Mesothelial cell of epicardium (in vitro differentiated cells): ENCODE results near the gene SSBP3. TPM values are rescaled to one million over a fixed set of nuclear protein-coding genes. Genes with fewer than 3 reads are reported as not detected.

Source experiments
- DNase-seq, 2 experiments: peaks; one replicate each; pipeline ENCODE4 v3.0.0; 2021; ENCODE audit warnings: low spot score in 2 of 2; ENCODE audit not compliant: unreplicated experiment in 2 of 2
- H3K27ac Mint-ChIP-seq: 2 replicates; pipeline ENCODE4 v1.8.0; 2021; ENCODE audit warnings: mixed read lengths
- H3K27me3 Mint-ChIP-seq: 2 replicates; pipeline ENCODE4 v1.8.0; 2021; ENCODE audit warnings: low read depth, mixed read lengths
- H3K36me3 Mint-ChIP-seq: 2 replicates; pipeline ENCODE4 v1.8.0; 2021; ENCODE audit warnings: mixed read lengths
- H3K4me1 Mint-ChIP-seq: 2 replicates; pipeline ENCODE4 v1.8.0; 2021; ENCODE audit warnings: mixed read lengths
- H3K4me3 Mint-ChIP-seq: 2 replicates; pipeline ENCODE4 v1.8.0; 2021; ENCODE audit warnings: mild to moderate bottlenecking, moderate library complexity, mixed read lengths
- H3K9me3 Mint-ChIP-seq: 2 replicates; pipeline ENCODE4 v1.8.0; 2021; ENCODE audit warnings: mixed read lengths
- total RNA-seq: library from RNA; stranded (reverse); gene quantifications from 3 replicates; pipeline ENCODE4 v1.2.1, GENCODE V29; 2021
- TF ChIP-seq, protein P1 (sequence below): fragments of 200-600 bp; sonication (generic); IDR thresholded peaks from one replicate; pipeline ENCODE4 v1.5.0; 2021; ENCODE audit warnings: antibody characterized with exemption; ENCODE audit not compliant: unreplicated experiment

The SSBP3 gene
- total RNA-seq, 1 donor from 2014 or later: 172 TPM

DNA sequence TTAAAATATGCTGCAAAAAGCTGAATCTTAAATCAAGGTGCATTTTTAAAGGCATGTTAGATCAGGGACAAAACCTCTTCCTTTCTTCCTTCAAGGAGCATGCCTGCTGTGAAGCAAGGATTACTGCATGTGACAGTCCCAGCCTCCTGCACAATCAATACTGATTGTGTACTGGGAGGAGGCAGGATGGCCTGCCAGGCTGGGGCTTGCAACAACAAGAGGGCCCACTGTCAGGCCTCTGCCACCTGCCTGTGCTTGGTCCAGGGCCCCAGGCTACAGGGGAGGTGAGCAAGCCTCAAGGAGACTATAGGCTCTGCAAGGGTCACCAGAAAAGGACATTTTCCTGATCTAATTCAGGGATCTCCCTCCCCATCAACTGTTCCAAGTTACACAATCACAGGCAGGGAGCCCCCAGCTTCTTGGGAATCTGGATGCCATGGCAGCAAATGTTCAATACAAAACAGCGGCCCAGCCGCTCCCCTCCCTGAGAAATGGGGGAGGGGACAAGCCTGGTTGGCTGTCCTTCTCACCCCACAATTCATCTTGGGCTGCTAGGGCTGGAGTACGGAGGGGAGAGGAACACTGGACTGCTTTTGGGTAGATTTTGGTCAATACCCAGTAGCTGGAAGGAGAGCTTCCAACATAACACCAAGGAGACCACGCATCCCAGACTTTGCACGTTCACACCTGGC, 76.7 kb downstream of the SSBP3 start:
- peak overlapping the region; percentile 76 for H3K27ac Mint-ChIP-seq
- H3K4me1 Mint-ChIP-seq: peaks cover 77% of the 10 kb centered on the region
- no peaks in the 10 kb centered on the region for H3K27me3 Mint-ChIP-seq
- TF ChIP-seq, protein P1, sequence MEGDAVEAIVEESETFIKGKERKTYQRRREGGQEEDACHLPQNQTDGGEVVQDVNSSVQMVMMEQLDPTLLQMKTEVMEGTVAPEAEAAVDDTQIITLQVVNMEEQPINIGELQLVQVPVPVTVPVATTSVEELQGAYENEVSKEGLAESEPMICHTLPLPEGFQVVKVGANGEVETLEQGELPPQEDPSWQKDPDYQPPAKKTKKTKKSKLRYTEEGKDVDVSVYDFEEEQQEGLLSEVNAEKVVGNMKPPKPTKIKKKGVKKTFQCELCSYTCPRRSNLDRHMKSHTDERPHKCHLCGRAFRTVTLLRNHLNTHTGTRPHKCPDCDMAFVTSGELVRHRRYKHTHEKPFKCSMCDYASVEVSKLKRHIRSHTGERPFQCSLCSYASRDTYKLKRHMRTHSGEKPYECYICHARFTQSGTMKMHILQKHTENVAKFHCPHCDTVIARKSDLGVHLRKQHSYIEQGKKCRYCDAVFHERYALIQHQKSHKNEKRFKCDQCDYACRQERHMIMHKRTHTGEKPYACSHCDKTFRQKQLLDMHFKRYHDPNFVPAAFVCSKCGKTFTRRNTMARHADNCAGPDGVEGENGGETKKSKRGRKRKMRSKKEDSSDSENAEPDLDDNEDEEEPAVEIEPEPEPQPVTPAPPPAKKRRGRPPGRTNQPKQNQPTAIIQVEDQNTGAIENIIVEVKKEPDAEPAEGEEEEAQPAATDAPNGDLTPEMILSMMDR: no peak
- no peaks in the 10 kb centered on the region for H3K9me3 Mint-ChIP-seq
- peaks cover 2% of the 10 kb centered on the region for H3K36me3 Mint-ChIP-seq
- H3K4me3 Mint-ChIP-seq: no peak overlapping the region
- DNase-seq: no peak

DNA sequence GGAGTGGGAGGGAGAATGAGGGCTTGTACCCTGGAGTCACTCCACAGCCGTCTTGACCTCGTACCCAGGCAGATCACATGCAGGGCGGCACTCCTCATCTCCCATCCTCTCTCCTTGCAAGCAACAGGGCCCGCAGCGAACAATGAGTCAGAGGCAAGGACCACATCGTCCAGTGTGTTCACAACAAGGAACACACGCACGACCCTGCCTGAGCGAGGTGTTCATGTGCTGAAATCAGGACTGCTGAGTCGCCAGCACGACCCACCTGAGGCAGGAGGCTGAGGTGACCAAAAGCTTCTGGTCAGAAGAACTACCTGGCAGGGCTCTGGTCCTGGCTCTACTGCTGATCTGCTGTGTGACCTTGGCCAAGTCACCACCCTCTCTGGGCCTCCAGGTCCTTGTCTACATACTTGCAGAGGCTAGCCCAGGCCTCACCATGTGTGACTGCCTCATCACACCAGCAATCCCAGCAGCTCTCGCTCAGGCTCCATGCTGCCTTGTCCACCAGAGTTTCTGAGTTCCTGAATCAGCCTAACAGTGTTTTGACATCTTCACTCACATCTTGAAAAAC, 78.0 kb downstream of the SSBP3 start:
- Mint-ChIP-seq H3K9me3 (no peaks in the 10 kb centered on the region), H3K4me3 (no peak overlapping the region), H3K4me1 (peaks cover 88% of the 10 kb centered on the region), H3K36me3 (peaks cover 2% of the 10 kb centered on the region), H3K27ac (peak overlapping the region; percentile 86), H3K27me3 (no peaks in the 10 kb centered on the region)
- TF ChIP-seq, protein P1: no peak
- DNase-seq: no peak

DNA sequence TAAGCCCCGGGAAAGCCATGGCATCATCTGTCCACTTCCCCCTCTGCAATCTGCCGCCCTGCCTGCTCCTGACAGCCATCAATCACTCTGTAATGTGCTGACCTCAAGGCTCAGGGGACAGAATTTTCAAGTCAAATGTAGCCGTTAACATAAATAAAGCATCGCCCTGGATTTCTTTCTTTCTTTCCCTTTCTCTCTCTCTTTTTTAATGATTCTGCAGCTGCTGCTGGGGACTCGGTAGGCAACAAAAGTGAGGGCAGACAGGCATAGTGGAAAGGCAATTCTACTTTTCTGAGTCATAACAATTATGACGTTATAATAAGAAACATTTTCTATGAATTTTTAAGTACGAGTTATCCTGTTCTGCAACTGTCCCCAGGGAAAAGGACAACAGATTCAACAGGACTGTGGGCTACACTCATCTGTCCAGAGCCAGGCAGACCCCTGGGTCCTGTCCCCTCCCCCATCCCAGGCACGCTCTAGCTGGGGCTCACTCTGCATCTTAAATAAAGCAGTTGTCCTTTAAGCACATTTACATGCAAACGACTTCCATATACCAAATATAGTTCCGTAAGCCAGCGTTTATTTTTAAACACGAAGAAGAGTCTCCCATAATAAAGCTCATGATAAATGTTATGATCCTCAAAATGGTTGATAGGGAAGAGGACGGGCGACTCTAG, 78.7 kb downstream of the SSBP3 start:
- peaks cover 94% of the 10 kb centered on the region for H3K4me1 Mint-ChIP-seq
- TF ChIP-seq, protein P1: no peak
- DNase-seq: no peak
- H3K27ac Mint-ChIP-seq: peak overlapping the region; percentile 86
- H3K9me3 Mint-ChIP-seq: no peaks in the 10 kb centered on the region
- H3K27me3 Mint-ChIP-seq: no peaks in the 10 kb centered on the region
- peaks cover 2% of the 10 kb centered on the region for H3K36me3 Mint-ChIP-seq
- H3K4me3 Mint-ChIP-seq: no peak overlapping the region

DNA sequence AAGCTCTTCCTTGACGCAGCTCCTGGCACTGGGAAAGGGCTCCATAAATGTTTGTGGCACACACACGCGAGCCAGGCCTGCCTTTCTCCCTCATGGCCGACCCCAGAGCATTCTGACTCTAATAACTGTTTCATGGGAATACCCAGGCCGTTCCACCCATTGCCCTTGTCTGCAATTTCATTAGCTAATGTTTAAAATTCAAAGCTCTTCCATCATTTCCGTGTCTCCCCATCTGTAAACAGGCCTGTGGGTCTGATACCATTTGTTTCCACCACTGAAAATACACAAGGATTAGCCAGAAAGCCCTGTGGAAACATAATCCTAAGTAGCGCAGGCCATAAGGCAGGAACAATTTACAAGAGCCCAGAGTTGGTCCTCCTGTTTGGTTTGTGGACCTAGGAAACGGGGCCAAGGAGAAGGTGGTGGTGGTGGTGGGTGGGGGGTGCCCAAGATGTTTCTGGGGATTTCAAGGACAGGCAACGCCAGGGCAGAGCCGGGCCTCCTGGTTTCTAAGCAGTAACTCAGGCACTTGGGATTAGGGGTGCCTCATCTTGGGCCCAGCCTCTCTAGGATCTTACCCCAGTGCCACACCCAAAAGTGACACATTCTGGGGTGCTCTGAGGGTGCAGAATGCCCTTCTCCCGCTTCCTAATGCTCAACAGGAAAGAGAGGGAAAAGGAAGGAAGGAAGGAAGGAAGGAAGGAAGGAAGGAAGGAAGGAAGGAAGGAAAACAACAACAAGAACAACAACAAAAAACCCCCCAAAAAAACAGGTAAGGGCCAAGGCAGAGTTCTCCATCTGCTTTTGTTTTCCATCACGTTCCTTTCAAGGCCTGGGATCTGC, 79.4 kb downstream of the SSBP3 start:
- Mint-ChIP-seq H3K27me3 (no peaks in the 10 kb centered on the region), H3K36me3 (peaks cover 2% of the 10 kb centered on the region), H3K4me1 (peaks cover 98% of the 10 kb centered on the region), H3K4me3 (no peak overlapping the region), H3K27ac (peak overlapping the region; percentile 74), H3K9me3 (no peaks in the 10 kb centered on the region)
- no peak for DNase-seq
- TF ChIP-seq, protein P1: no peak

DNA sequence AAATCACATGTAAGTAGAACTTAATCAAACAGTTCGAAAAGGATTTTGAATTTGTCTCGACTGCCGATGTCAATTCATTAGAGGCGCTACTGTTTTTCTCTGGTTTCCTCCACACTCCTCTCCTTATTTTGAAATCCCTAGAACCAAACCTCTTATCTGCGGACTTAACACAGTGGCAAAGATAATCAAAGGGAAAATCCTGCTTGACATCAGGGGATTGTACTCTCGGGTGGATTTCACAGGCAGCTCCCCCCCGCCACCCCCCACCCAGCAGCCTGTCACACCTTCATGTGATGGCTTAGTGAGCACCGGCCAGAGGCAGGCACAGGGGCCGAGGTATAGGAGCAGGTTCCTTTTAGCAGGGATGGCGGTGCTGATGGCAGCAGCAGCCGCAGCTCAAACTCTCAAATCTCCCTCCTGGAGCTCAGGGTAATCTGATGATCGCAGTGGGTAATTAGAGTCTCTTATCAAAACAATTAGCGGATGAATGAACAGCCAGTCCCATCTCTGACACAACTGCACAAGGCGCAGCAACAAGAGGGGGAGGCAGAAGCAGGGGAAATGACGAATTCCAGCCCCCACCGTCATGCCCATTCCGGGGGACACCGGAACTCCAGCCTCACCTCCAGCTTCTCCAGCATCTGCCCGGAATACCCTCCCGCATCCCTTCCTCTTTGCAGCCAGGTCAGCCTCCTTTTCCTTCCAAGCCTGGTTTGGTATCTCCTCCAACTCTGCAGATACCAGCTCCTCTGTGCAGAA, 80.3 kb downstream of the SSBP3 start:
- no peak for DNase-seq
- Mint-ChIP-seq H3K4me3 (no peak overlapping the region), H3K27ac (peak overlapping the region; percentile 91), H3K9me3 (no peaks in the 10 kb centered on the region), H3K27me3 (no peaks in the 10 kb centered on the region), H3K36me3 (peaks cover 2% of the 10 kb centered on the region), H3K4me1 (peaks cover 92% of the 10 kb centered on the region)
- TF ChIP-seq, protein P1: no peak
